GM12878 (cell line): ENCODE results near the gene TYROBP. TPM values are rescaled to one million over a fixed set of nuclear protein-coding genes. Genes with fewer than 3 reads are reported as not detected.

Experiments
- ATAC-seq: fragments of 200-7000 bp; cut with Tn5 transposase; 3 replicates; pipeline ENCODE4 v1.9.1; 2020; ENCODE audit warnings: mild to moderate bottlenecking, moderate library complexity
- BruUV-seq: library from RNA; stranded (reverse); fragments of 400-500 nt; replicated peaks from 2 replicates; lab custom pipeline; 2021; lab: Mats Ljungman, UMichigan
- CTCF ChIA-PET: fragments of 300-600 bp; sonication (Branson Sonifier 250); formaldehyde crosslinking; extraction: SDS; loops from one replicate; lab custom pipeline; 2021; ENCODE audit warnings: inconsistent platforms; lab: Yijun Ruan, JAX
- POLR2A ChIA-PET: fragments of 350-600 bp; formaldehyde crosslinking; extraction: SDS; loops from one replicate; lab custom pipeline; 2021; ENCODE audit warnings: inconsistent platforms; lab: Charles Lee
- RAD21 ChIA-PET: fragments of 300-600 bp; sonication (Branson Sonifier 250); formaldehyde crosslinking; loops from one replicate; lab custom pipeline; 2023; ENCODE audit warnings: antibody characterized with exemption; ENCODE audit not compliant: unreplicated experiment; lab: Charles Lee
- SMC1A ChIA-PET: fragments of 300-600 bp; sonication (Branson Sonifier 250); formaldehyde crosslinking; loops from one replicate; lab custom pipeline; 2023; ENCODE audit not compliant: unreplicated experiment, uncharacterized antibody; lab: Charles Lee
- DNase-seq: peaks from one replicate; pipeline ENCODE4 v3.0.0-alpha.2; 2011; ENCODE audit warnings: low read depth, low spot score
- FAIRE-seq: peaks from 3 replicates; lab custom pipeline; 2011; peaks lifted over from hg19 to GRCh38; lab: Jason Lieb, UNC
- H2AFZ ChIP-seq: 2 replicates; pipeline ENCODE4 v1.6.0; 2011; ENCODE audit warnings: low read depth, low read length, control low read depth; ENCODE audit not compliant: control insufficient read depth
- H3K27ac ChIP-seq: 2 replicates; pipeline ENCODE4 v1.5.1; 2011; ENCODE audit warnings: control low read depth; ENCODE audit not compliant: control insufficient read depth, insufficient read depth
- H3K27me3 ChIP-seq, 2 experiments: replicated peaks in 1 of 2; 2 replicates each; pipeline versions ENCODE4 v1.6.0 to v1.6.1; 2011; ENCODE audit warnings: low read length in 1 of 2; ENCODE audit not compliant: control insufficient read depth in 2 of 2, insufficient read depth in 2 of 2
- H3K36me3 ChIP-seq, 2 experiments: 2 replicates each; pipeline ENCODE4 v1.5.1; 2011; ENCODE audit warnings: low read length in 1 of 2; ENCODE audit not compliant: control insufficient read depth in 2 of 2, insufficient read depth in 2 of 2
- H3K4me1 ChIP-seq: 2 replicates; pipeline ENCODE4 v1.6.1; 2011; ENCODE audit warnings: mild to moderate bottlenecking, low read length, moderate library complexity, mixed read lengths; ENCODE audit not compliant: control insufficient read depth, insufficient read depth
- H3K4me2 ChIP-seq: 2 replicates; pipeline ENCODE4 v1.6.0; 2011; ENCODE audit warnings: control low read depth; ENCODE audit not compliant: control insufficient read depth, insufficient read depth
- H3K4me3 ChIP-seq: fragments of 200-600 bp; sonication (generic); 2 replicates; pipeline ENCODE4 v1.5.1; 2016
- H3K79me2 ChIP-seq: 2 replicates; pipeline ENCODE4 v1.6.0; 2011; ENCODE audit warnings: low read length; ENCODE audit not compliant: control insufficient read depth, insufficient read depth
- H3K9ac ChIP-seq: 2 replicates; pipeline ENCODE4 v1.8.0; 2011; ENCODE audit warnings: low read length, control low read depth, mixed read lengths; ENCODE audit not compliant: control insufficient read depth, insufficient read depth
- H3K9me3 ChIP-seq: replicated peaks from 3 replicates; pipeline ENCODE4 v1.5.1; 2011; ENCODE audit warnings: mild to moderate bottlenecking, low read length; ENCODE audit not compliant: control insufficient read depth, insufficient read depth
- H4K20me1 ChIP-seq: 2 replicates; pipeline ENCODE4 v1.6.0; 2011; ENCODE audit not compliant: control insufficient read depth, insufficient read depth
- CHD1 ChIP-seq: IDR thresholded peaks from 2 replicates; pipeline ENCODE4 v1.6.1; 2012; ENCODE audit warnings: low read depth, low read length, improper control_type of control experiment
- GABPA ChIP-seq: IDR thresholded peaks from 2 replicates; pipeline ENCODE4 v1.6.1; 2014; ENCODE audit warnings: antibody characterized with exemption, low read depth, mild to moderate bottlenecking, inconsistent platforms
- RB1 ChIP-seq: fragments of 450-650 bp; formaldehyde crosslinking; IDR thresholded peaks from 2 replicates; pipeline ENCODE4 v1.6.1; 2017; ENCODE audit warnings: mild to moderate bottlenecking, borderline replicate concordance
- TARDBP ChIP-seq: IDR thresholded peaks from 2 replicates; pipeline ENCODE4 v1.6.1; 2016; ENCODE audit warnings: borderline replicate concordance
- TCF7 ChIP-seq: IDR thresholded peaks from 2 replicates; pipeline ENCODE4 v1.6.1; 2014; ENCODE audit warnings: antibody characterized with exemption, borderline replicate concordance
- WGBS: methylation state at CpG from one replicate; pipeline ENCODE4 v1.1.6; 2016; ENCODE audit warnings: low lambda C conversion rate; ENCODE audit not compliant: insufficient replicate concordance, insufficient coverage; ENCODE audit errors: missing lambda C conversion rate; 5-methylcytosine and 5-hydroxymethylcytosine counted together
- in situ Hi-C: fragments of 300-500 bp; cut with MboI; formaldehyde crosslinking; loops from 9 replicates; pipeline ENCODE4 v1.14.3; 2018; ENCODE audit warnings: mixed read lengths
- intact Hi-C: fragments of 100-400 bp; cut with micrococcal nuclease; formaldehyde crosslinking; loops from one replicate; pipeline ENCODE4 v1.14.2; 2022; ENCODE audit not compliant: unreplicated experiment
- polyA plus RNA-seq, 11 experiments: library from polyadenylated mRNA; depleted of rRNA in 4 of 11; unstranded in 6 of 11; stranded (reverse) in 5 of 11; fragments of >200 nt; fragmentation: Nextera tagmentation in 4 of 11; fragmentation: Illumina TruSeq in 1 of 11; extraction: Ambion mirVana in 4 of 11; extraction: Trizol in 1 of 11; gene quantifications; 1 replicate in 1 of 11; 2 replicates in 10 of 11; pipeline versions ENCODE4 v1.2.1 to v1.2.3, GENCODE V29; 2011 to 2016; ENCODE audit warnings: inconsistent platforms in 2 of 11, missing spikeins in 2 of 11, low read depth in 1 of 11
- total RNA-seq, 4 experiments: library from RNA; depleted of rRNA in 3 of 4; stranded (reverse); fragments of >200 nt in 3 of 4; fragmentation: Illumina TruSeq in 1 of 4; extraction: Trizol in 1 of 4; gene quantifications; 2 replicates each; pipeline versions ENCODE4 v1.2.1 to v1.2.3, GENCODE V29; 2013 to 2021
- TF ChIP-seq, protein P1 (sequence below): IDR thresholded peaks from 2 replicates; pipeline ENCODE4 v1.6.1; 2012; ENCODE audit warnings: low read depth, low read length, improper control_type of control experiment
- TF ChIP-seq, protein P2 (sequence below): fragments of 450-650 bp; IDR thresholded peaks from 2 replicates; pipeline ENCODE4 v1.6.1; 2017; ENCODE audit warnings: mild to moderate bottlenecking, low read depth, inconsistent platforms; ENCODE audit not compliant: poor library complexity, severe bottlenecking
- TF ChIP-seq, protein P3 (sequence below): fragments of 450-650 bp; formaldehyde crosslinking; IDR thresholded peaks from 2 replicates; pipeline ENCODE4 v1.4.0; 2020; ENCODE audit warnings: mild to moderate bottlenecking, moderate library complexity

TYROBP gene
- total and polyA plus RNA-seq, 10 of the 15 experiments (the other 5 are each of a cell fraction or from before 2014, with no cell fraction given): 0.33 to 2.4 (median 0.58) TPM; not detected in 2

DNA sequence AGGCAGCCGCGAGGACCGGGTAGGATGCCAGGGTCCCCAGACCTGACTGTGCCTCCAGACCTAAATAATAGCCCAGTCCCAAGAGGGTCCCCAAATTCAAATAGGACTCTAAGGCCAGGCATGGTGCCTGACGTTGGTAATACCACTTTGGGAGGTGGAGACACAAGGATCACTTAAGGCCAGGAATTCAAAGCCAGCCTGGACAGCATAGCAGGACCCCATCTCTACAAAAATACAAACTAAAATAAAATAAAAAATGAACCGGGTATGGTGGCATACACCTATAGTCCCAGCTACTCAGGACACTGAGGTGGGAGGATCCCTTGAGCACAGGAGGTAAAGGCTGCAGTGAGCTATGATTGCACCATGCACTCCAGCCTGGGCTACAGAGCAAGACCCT is 45.1 kb downstream of the TYROBP start:
- no peak overlapping the region for H3K27ac ChIP-seq
- H3K9ac ChIP-seq: no peak overlapping the region
- no peaks in the 10 kb centered on the region for H3K79me2 ChIP-seq
- intact Hi-C loops: no loop called here
- no peak for FAIRE-seq
- in situ Hi-C loops: no loop called here
- TF ChIP-seq CHD1: no peak
- TF ChIP-seq, protein P1, sequence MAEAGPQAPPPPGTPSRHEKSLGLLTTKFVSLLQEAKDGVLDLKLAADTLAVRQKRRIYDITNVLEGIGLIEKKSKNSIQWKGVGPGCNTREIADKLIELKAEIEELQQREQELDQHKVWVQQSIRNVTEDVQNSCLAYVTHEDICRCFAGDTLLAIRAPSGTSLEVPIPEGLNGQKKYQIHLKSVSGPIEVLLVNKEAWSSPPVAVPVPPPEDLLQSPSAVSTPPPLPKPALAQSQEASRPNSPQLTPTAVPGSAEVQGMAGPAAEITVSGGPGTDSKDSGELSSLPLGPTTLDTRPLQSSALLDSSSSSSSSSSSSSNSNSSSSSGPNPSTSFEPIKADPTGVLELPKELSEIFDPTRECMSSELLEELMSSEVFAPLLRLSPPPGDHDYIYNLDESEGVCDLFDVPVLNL: no peak
- TF ChIP-seq TCF7: no peak
- TF ChIP-seq, protein P2, sequence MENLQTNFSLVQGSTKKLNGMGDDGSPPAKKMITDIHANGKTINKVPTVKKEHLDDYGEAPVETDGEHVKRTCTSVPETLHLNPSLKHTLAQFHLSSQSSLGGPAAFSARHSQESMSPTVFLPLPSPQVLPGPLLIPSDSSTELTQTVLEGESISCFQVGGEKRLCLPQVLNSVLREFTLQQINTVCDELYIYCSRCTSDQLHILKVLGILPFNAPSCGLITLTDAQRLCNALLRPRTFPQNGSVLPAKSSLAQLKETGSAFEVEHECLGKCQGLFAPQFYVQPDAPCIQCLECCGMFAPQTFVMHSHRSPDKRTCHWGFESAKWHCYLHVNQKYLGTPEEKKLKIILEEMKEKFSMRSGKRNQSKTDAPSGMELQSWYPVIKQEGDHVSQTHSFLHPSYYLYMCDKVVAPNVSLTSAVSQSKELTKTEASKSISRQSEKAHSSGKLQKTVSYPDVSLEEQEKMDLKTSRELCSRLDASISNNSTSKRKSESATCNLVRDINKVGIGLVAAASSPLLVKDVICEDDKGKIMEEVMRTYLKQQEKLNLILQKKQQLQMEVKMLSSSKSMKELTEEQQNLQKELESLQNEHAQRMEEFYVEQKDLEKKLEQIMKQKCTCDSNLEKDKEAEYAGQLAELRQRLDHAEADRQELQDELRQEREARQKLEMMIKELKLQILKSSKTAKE: no peak
- TF ChIP-seq GABPA: no peak
- no peak for TF ChIP-seq RB1
- TF ChIP-seq TARDBP: no peak
- TF ChIP-seq, protein P3, sequence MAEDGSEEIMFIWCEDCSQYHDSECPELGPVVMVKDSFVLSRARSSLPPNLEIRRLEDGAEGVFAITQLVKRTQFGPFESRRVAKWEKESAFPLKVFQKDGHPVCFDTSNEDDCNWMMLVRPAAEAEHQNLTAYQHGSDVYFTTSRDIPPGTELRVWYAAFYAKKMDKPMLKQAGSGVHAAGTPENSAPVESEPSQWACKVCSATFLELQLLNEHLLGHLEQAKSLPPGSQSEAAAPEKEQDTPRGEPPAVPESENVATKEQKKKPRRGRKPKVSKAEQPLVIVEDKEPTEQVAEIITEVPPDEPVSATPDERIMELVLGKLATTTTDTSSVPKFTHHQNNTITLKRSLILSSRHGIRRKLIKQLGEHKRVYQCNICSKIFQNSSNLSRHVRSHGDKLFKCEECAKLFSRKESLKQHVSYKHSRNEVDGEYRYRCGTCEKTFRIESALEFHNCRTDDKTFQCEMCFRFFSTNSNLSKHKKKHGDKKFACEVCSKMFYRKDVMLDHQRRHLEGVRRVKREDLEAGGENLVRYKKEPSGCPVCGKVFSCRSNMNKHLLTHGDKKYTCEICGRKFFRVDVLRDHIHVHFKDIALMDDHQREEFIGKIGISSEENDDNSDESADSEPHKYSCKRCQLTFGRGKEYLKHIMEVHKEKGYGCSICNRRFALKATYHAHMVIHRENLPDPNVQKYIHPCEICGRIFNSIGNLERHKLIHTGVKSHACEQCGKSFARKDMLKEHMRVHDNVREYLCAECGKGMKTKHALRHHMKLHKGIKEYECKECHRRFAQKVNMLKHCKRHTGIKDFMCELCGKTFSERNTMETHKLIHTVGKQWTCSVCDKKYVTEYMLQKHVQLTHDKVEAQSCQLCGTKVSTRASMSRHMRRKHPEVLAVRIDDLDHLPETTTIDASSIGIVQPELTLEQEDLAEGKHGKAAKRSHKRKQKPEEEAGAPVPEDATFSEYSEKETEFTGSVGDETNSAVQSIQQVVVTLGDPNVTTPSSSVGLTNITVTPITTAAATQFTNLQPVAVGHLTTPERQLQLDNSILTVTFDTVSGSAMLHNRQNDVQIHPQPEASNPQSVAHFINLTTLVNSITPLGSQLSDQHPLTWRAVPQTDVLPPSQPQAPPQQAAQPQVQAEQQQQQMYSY (CRISPR knock-in tag): no peak
- H2AFZ ChIP-seq: no peak overlapping the region
- ChIA-PET CTCF (no interaction called here), SMC1A (no interaction called here), RAD21 (interaction anchor here (0.6 kb wide), 1 partner anchor 967 kb away, joined by 4 read pairs; no protein-coding TSS in a partner anchor), POLR2A (no interaction called here)
- no peaks in the 10 kb centered on the region for H3K9me3 ChIP-seq
- no peaks in the 10 kb centered on the region for H4K20me1 ChIP-seq
- 51% methylated on average over 5 of the region's 5 CpGs for WGBS
- DNase-seq: no peak
- no peak for ATAC-seq
- H3K36me3 ChIP-seq: no peaks in the 10 kb centered on the region
- no peaks in the 10 kb centered on the region for H3K4me1 ChIP-seq
- peaks cover 6 to 7% of the 10 kb centered on the region in 2 experiments; a peak in 3 of 4 replicates for H3K27me3 ChIP-seq
- no peak overlapping the region for H3K4me3 ChIP-seq
- BruUV-seq: no TSS peak
- H3K4me2 ChIP-seq: no peak overlapping the region
